Esophagus squamous epithelium (tissue), 5 donors: ENCODE measurements around the gene PATL1. TPM values are rescaled to one million over a fixed set of nuclear protein-coding genes. Genes with fewer than 3 reads are reported as not detected.
A peak's percentile ranks its signal among the peaks of the same experiment; 100 is the strongest.

ENCODE experiments used
- DNase-seq: peaks from one replicate; lab custom pipeline; 2025; lab: John Stamatoyannopoulos, UW
- H3K27ac ChIP-seq, 4 donors: fragments of 200-600 bp; sonication (generic); one replicate each; pipeline ENCODE4 v1.5.1; 2016 to 2019; ENCODE audit warnings: mild to moderate bottlenecking in 1 of 4
- H3K27me3 ChIP-seq, 4 donors: fragments of 200-600 bp; sonication (generic); 1 replicate in 3 of 4; 2 replicates in 1 of 4; pipeline versions ENCODE4 v1.5.1 to v1.6.0; 2017 to 2021; ENCODE audit warnings: antibody characterized with exemption in 1 of 4
- H3K36me3 ChIP-seq, 3 donors: fragments of 200-600 bp; sonication (generic); one replicate each; pipeline ENCODE4 v1.5.1; 2016 to 2019
- H3K4me1 ChIP-seq, 3 donors: fragments of 200-600 bp; sonication (generic); one replicate each; pipeline ENCODE4 v1.5.1; 2017 to 2019
- H3K4me3 ChIP-seq, 4 donors: fragments of 200-600 bp; sonication (generic); 1 replicate in 3 of 4; 2 replicates in 1 of 4; pipeline ENCODE4 v1.5.1; 2016 to 2019; ENCODE audit warnings: mild to moderate bottlenecking in 2 of 4, moderate library complexity in 1 of 4
- H3K9me3 ChIP-seq, 3 donors: fragments of 200-600 bp; sonication (generic); one replicate each; pipeline ENCODE4 v1.5.1; 2016 to 2019
- CTCF ChIP-seq, 6 experiments: fragments of 450-650 bp in 4 of 6; fragments of 200-600 bp in 2 of 6; sonication (generic) in 2 of 6; IDR thresholded peaks; one replicate each; pipeline ENCODE4 v1.5.1; 2016 to 2019; ENCODE audit warnings: antibody characterized with exemption in 6 of 6, mild to moderate bottlenecking in 4 of 6, moderate library complexity in 4 of 6
- POLR2A ChIP-seq, 4 donors: fragments of 450-650 bp; IDR thresholded peaks; one replicate each; pipeline ENCODE4 v1.6.1; 2017; ENCODE audit warnings: antibody characterized with exemption in 4 of 4, mild to moderate bottlenecking in 4 of 4, moderate library complexity in 3 of 4
- WGBS, 2 donors: methylation state at CpG; one replicate each; pipeline ENCODE4 v1.1.5; 2018; 5-methylcytosine and 5-hydroxymethylcytosine counted together
- intact Hi-C: fragments of 100-400 bp; cut with DNase I; formaldehyde crosslinking; loops from one replicate; pipeline ENCODE4 v1.15.0; 2022
- total RNA-seq, 4 donors: library from RNA; depleted of rRNA; stranded (reverse); fragments of >200 nt; gene quantifications; one replicate each; pipeline ENCODE4 v1.1.0, GENCODE V29; 2016
- donor health status: DM: yes; HTN: yes; CAD: no.

Gene PATL1
- total RNA-seq, 4 donors from 2014 or later, result 11.2 to 17.9 (median 15.3) TPM

- H3K27me3 ChIP-seq, result no peaks in the 10 kb centered on the region
- H3K4me3 ChIP-seq, result no peak overlapping the region
- DNase-seq, result no peak
- no peaks in the 10 kb centered on the region for H3K36me3 ChIP-seq
- no peaks in the 10 kb centered on the region for H3K9me3 ChIP-seq
- WGBS, 2 donors, result 62 to 65% methylated on average over 2 of the region's 2 CpGs
- TF ChIP-seq CTCF (IDR thresholded peaks at IDR 0.05) (no peak), POLR2A (IDR thresholded peaks at IDR 0.05) (no peak)
- peaks cover 4 to 12% (median 5%) of the 10 kb centered on the region in 3 donors for H3K4me1 ChIP-seq
- intact Hi-C loops, result loop anchor here (10.0 kb wide), 2 partner anchors 131 to 139 kb away; no protein-coding TSS in a partner anchor
- H3K27ac ChIP-seq, result no peak overlapping the region
Measured at GRCh38 chr11:59674291-59674690, 5.5 kb upstream of the PATL1 start.

- no peak for TF ChIP-seq POLR2A (IDR thresholded peaks at IDR 0.05)
- TF ChIP-seq CTCF (IDR thresholded peaks at IDR 0.05), result no peak
- Histone ChIP-seq H3K36me3 (no peaks in the 10 kb centered on the region), H3K27me3 (no peaks in the 10 kb centered on the region), H3K4me3 (no peak overlapping the region), H3K4me1 (peaks cover 4 to 12% (median 5%) of the 10 kb centered on the region in 3 donors), H3K27ac (no peak overlapping the region), H3K9me3 (no peaks in the 10 kb centered on the region)
- intact Hi-C loops, result loop anchor here (10.0 kb wide), 2 partner anchors 132 to 138 kb away; no protein-coding TSS in a partner anchor
- DNase-seq, result no peak
- WGBS, 2 donors, result 93 to 100% methylated on average over 2 of the region's 2 CpGs
Measured at GRCh38 chr11:59673291-59673690, 4.5 kb upstream of the PATL1 start.

GRCh38 chr11:59671471-59671870 lies 2.6 kb upstream of the PATL1 start:
- Histone ChIP-seq H3K36me3 (peaks cover 0 to 4% (median 0%) of the 10 kb centered on the region in 3 donors), H3K27ac (no peak overlapping the region), H3K4me3 (no peak overlapping the region), H3K9me3 (no peaks in the 10 kb centered on the region), H3K27me3 (no peaks in the 10 kb centered on the region), H3K4me1 (peaks cover 12 to 31% (median 21%) of the 10 kb centered on the region in 3 donors)
- WGBS, 2 donors, result 88 to 95% methylated on average over 11 of the region's 11 CpGs
- DNase-seq, result no peak
- intact Hi-C loops, result loop anchor here (10.0 kb wide), 2 partner anchors 133 to 137 kb away; no protein-coding TSS in a partner anchor
- TF ChIP-seq CTCF (IDR thresholded peaks at IDR 0.05) (no peak), POLR2A (IDR thresholded peaks at IDR 0.05) (no peak)

GRCh38 chr11:59669611-59670009 lies 773 bp upstream of the PATL1 start:
- H3K4me1 ChIP-seq, result peaks cover 13 to 32% (median 22%) of the 10 kb centered on the region in 3 donors
- peak overlapping the region; percentile 97 to 99 (median 98) for H3K27ac ChIP-seq
- H3K36me3 ChIP-seq, result peaks cover 4 to 22% (median 9%) of the 10 kb centered on the region in 3 donors
- DNase-seq, result no peak
- H3K4me3 ChIP-seq, result peak overlapping the region; percentile 91 to 98 (median 94)
- intact Hi-C loops, result loop anchor here (5.0 to 10.0 kb wide), 3 partner anchors 57 to 135 kb away; no protein-coding TSS in a partner anchor
- H3K9me3 ChIP-seq, result no peaks in the 10 kb centered on the region
- no peak for TF ChIP-seq CTCF (IDR thresholded peaks at IDR 0.05)
- no peak for TF ChIP-seq POLR2A (IDR thresholded peaks at IDR 0.05)
- 7 to 12% methylated on average over 10 to 11 of the region's 22 CpGs for WGBS, 2 donors
- no peaks in the 10 kb centered on the region for H3K27me3 ChIP-seq

- Histone ChIP-seq H3K27me3 (no peaks in the 10 kb centered on the region), H3K4me1 (peaks cover 13 to 35% (median 22%) of the 10 kb centered on the region in 3 donors), H3K4me3 (peak overlapping the region; percentile 91 to 98 (median 94)), H3K36me3 (peaks cover 4 to 35% (median 17%) of the 10 kb centered on the region in 3 donors), H3K9me3 (no peaks in the 10 kb centered on the region), H3K27ac (peak overlapping the region; percentile 97 to 99 (median 98))
- intact Hi-C loops, result loop anchor here (5.0 kb wide), 1 partner anchor 56 kb away; no protein-coding TSS in a partner anchor
- DNase-seq, result peak; percentile 22
- 0 to 2% methylated on average over 9 to 10 of the region's 39 CpGs for WGBS, 2 donors
- TF ChIP-seq POLR2A (IDR thresholded peaks at IDR 0.05) (no peak), CTCF (IDR thresholded peaks at IDR 0.05) (peak in 3 of 6 experiments; percentile 22 to 39 (median 25))
Measured at GRCh38 chr11:59668188-59668949, 468 bp downstream of the PATL1 start.
